Sigmoid colon (tissue), 4 donors: ENCODE data around the gene CFAP97D1.

Experiments
- CTCF ChIP-seq, 4 experiments: fragments of 450-650 bp in 3 of 4; fragments of 200-600 bp in 1 of 4; IDR thresholded peaks; one replicate each; pipeline ENCODE4 v1.5.1; 2016 to 2019; ENCODE audit warnings: antibody characterized with exemption in 4 of 4, mild to moderate bottlenecking in 3 of 4, moderate library complexity in 2 of 4
- EP300 ChIP-seq, 4 donors: sonication (generic); formaldehyde crosslinking; IDR thresholded peaks; one replicate each; pipeline ENCODE4 v1.6.1; 2017; ENCODE audit warnings: antibody characterized with exemption in 4 of 4
- POLR2A ChIP-seq, 2 donors: fragments of 450-650 bp; IDR thresholded peaks; one replicate each; pipeline ENCODE4 v1.6.1; 2016; ENCODE audit warnings: antibody characterized with exemption in 2 of 2, mild to moderate bottlenecking in 2 of 2, moderate library complexity in 2 of 2
- POLR2AphosphoS5 ChIP-seq, 4 donors: sonication (generic); formaldehyde crosslinking; IDR thresholded peaks; one replicate each; pipeline ENCODE4 v1.6.1; 2017; ENCODE audit warnings: antibody characterized with exemption in 4 of 4

- no peak for TF ChIP-seq CTCF (IDR thresholded peaks at IDR 0.05)
- no peak for TF ChIP-seq POLR2A (IDR thresholded peaks at IDR 0.05)
- no peak for TF ChIP-seq POLR2AphosphoS5 (IDR thresholded peaks at IDR 0.05)
- no peak for TF ChIP-seq EP300 (IDR thresholded peaks at IDR 0.05)
Observed at GRCh38 chr17:43816336-43817320, 36.4 kb downstream of the CFAP97D1 start.
